Psoas muscle (tissue), 8 donors: Measurements from ENCODE around the gene NFIB. TPM values are rescaled to one million over a fixed set of nuclear protein-coding genes. Genes with fewer than 3 reads are reported as not detected.

Experiments
- ATAC-seq, 4 donors: fragments of 200-7000 bp; cut with Tn5 transposase; one replicate each; pipeline ENCODE4 v1.9.1; 2020; ENCODE audit warnings: moderate library complexity in 3 of 4, mild to moderate bottlenecking in 2 of 4
- DNase-seq, 2 donors: peaks; one replicate each; pipeline ENCODE4 v3.0.0-alpha.2; 2020
- H3K27ac ChIP-seq: fragments of 200-600 bp; one replicate; pipeline ENCODE4 v1.8.0; 2022
- H3K27me3 ChIP-seq, 3 donors: fragments of 200-600 bp in 1 of 3; one replicate each; pipeline versions ENCODE4 v1.6.1 to v1.8.0; 2013 to 2022; ENCODE audit warnings: low read length in 2 of 3, mild to moderate bottlenecking in 2 of 3, moderate library complexity in 1 of 3; ENCODE audit not compliant: insufficient read depth in 3 of 3
- H3K36me3 ChIP-seq, 2 donors: fragments of 200-600 bp in 1 of 2; one replicate each; pipeline versions ENCODE4 v1.6.1 to v1.8.0; 2013 to 2022; ENCODE audit warnings: low read depth in 1 of 2, mild to moderate bottlenecking in 1 of 2, moderate library complexity in 1 of 2; ENCODE audit not compliant: insufficient read depth in 1 of 2
- H3K4me1 ChIP-seq: fragments of 200-600 bp; one replicate; pipeline ENCODE4 v1.8.0; 2022
- H3K4me3 ChIP-seq: fragments of 200-600 bp; one replicate; pipeline ENCODE4 v1.8.0; 2022; ENCODE audit warnings: mild to moderate bottlenecking
- H3K9me3 ChIP-seq: fragments of 200-600 bp; one replicate; pipeline ENCODE4 v1.8.0; 2022
- WGBS, 3 donors: extraction: QIAGEN DNeasy Blood & Tissue Kit; methylation state at CpG; one replicate each; pipeline versions ENCODE4 v1.1.6 to v1.1.7; 2013; 5-methylcytosine and 5-hydroxymethylcytosine counted together
- intact Hi-C, 2 donors: fragments of 100-400 bp; cut with DNase I; formaldehyde crosslinking; loops; one replicate each; pipeline versions ENCODE4 v1.11.0 to v1.14.2; 2022
- polyA plus RNA-seq, 3 donors: library from polyadenylated mRNA; stranded (reverse); fragments of 200-250 nt; gene quantifications; one replicate each; pipeline ENCODE4 v1.2.3, GENCODE V29; 2013
- total RNA-seq, 4 donors: library from RNA; stranded (reverse); fragmentation: NEBNext Ultra II Directional in 2 of 4; extraction: Animal tissue kit (Norgen Biotek cat#: 25700) in 2 of 4; gene quantifications; one replicate each; pipeline versions ENCODE4 v1.2.1 to v1.2.4, GENCODE V29; 2021 to 2023
- TF ChIP-seq, protein P1 (sequence below): fragments of 200-600 bp; IDR thresholded peaks from one replicate; pipeline ENCODE4 v1.8.0; 2022; ENCODE audit warnings: antibody characterized with exemption
- donor health status: healthy with polysubstance abuse.
- donor health status: DM: no; HTN: no; CAD: no; lungs with moderate emphysema.
- donor health status: Bipolar disorder and iron deficiency.
- donor health status: healthy.
- donor health status: DM: yes; HTN: yes; CAD: no.
- donor health status: DM: no; HTN: no; CAD: no.
- donor health status: DM: no; HTN: no; CAD: no.
- donor health status: DM: yes; HTN: yes; CAD: no.

The NFIB gene
- total and polyA plus RNA-seq, 7 donors: 5.8 to 65.1 (median 35.0) TPM

DNA sequence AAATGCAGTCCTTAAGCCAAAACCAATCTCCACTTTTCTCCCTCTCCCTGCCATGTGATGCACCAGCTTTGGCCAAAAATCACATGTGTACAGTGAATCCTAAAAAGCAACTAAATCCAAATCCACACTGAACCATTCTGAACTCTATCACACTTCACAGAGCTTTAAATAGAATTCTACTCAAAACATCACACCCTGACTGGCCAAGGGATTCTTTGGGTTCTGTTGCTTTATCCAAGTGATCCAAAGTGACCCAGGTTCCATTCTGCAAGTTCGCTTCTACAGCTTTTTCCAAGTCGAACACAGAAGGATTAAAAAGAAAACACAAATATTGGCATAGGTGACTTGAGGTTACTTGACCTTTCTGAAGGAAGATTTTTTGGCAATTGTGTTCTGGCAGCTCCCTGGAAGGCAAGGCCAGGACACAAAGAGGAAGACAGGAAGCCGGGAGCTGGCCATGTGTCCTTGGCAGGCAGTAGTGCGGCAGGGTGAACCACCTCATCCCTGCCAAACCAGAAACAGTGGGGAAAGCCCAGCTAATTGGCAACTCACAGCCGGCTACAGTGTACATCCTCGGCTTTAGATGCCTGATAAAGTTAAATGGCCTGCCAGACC lies 115.0 kb downstream of the NFIB start:
- peak overlapping the region; percentile 30 for H3K4me3 ChIP-seq
- WGBS, 3 donors: 4 to 6% (median 6%) methylated on average over 6 of the region's 6 CpGs

GRCh38 chr9:14198047-14198840 lies 115.7 kb downstream of the NFIB start:
- DNase-seq (no peak), ATAC-seq (peak in 3 of 4 donors; percentile 30 to 54 (median 43))
- intact Hi-C loops: loop anchor here in 1 of 2 donors (10.0 kb wide), 1 partner anchor 53 kb away; no protein-coding TSS in a partner anchor
- 40 to 52% (median 42%) methylated on average over 11 of the region's 11 CpGs for WGBS, 3 donors
- Histone ChIP-seq H3K4me1 (peaks cover 57% of the 10 kb centered on the region), H3K9me3 (no peaks in the 10 kb centered on the region), H3K27me3 (no peaks in the 10 kb centered on the region), H3K27ac (peak overlapping the region; percentile 74), H3K36me3 (no peaks in the 10 kb centered on the region), H3K4me3 (peak overlapping the region; percentile 30)
- TF ChIP-seq, protein P1, sequence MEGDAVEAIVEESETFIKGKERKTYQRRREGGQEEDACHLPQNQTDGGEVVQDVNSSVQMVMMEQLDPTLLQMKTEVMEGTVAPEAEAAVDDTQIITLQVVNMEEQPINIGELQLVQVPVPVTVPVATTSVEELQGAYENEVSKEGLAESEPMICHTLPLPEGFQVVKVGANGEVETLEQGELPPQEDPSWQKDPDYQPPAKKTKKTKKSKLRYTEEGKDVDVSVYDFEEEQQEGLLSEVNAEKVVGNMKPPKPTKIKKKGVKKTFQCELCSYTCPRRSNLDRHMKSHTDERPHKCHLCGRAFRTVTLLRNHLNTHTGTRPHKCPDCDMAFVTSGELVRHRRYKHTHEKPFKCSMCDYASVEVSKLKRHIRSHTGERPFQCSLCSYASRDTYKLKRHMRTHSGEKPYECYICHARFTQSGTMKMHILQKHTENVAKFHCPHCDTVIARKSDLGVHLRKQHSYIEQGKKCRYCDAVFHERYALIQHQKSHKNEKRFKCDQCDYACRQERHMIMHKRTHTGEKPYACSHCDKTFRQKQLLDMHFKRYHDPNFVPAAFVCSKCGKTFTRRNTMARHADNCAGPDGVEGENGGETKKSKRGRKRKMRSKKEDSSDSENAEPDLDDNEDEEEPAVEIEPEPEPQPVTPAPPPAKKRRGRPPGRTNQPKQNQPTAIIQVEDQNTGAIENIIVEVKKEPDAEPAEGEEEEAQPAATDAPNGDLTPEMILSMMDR: no peak

More for the DNA sequence above, 115.0 kb downstream of the NFIB start:
- H3K27ac ChIP-seq: peak overlapping the region; percentile 74
- DNase-seq (peak; percentile 74 to 86), ATAC-seq (peak; percentile 79 to 94 (median 90))
- peaks cover 57% of the 10 kb centered on the region for H3K4me1 ChIP-seq
- no peaks in the 10 kb centered on the region for H3K27me3 ChIP-seq
- H3K9me3 ChIP-seq: no peaks in the 10 kb centered on the region
- intact Hi-C loops: loop anchor here in 1 of 2 donors (10.0 kb wide), 1 partner anchor 54 kb away; no protein-coding TSS in a partner anchor
- H3K36me3 ChIP-seq: no peaks in the 10 kb centered on the region
- TF ChIP-seq, protein P1: no peak

GRCh38 chr9:14197325-14197858 lies 116.5 kb downstream of the NFIB start:
- no peak overlapping the region for H3K27ac ChIP-seq
- WGBS, 3 donors: 79 to 83% (median 81%) methylated on average over 4 of the region's 4 CpGs
- intact Hi-C loops: loop anchor here in 1 of 2 donors (10.0 kb wide), 1 partner anchor 53 kb away; no protein-coding TSS in a partner anchor

DNA sequence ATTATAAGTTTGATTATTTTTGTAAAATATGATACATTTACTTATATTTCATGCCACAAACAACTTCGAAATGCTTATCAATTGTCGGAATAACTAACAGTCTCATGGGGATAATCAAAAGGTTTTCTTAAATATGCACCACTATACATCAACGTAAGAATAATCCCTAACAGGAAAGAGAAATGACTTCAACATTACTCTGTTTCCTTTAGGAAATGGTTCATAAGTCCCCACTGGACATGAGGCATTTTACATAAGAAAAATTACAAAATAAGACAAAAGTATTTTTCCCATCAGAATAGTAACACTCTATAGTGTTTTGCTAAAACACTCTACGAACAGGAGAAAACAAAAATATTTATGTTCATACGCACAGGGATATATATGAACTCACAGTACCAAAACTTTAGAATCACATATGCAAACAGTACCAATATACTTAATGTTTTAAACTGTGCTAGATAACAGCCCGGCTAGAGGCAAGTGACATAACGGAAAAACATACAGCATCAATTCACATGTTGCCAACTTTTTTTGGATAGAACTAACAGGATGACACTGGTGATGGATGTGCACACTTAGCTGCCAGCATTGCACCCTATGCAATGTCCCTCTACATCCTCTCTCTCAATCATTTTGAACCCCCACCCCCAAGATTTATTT lies 120.5 kb downstream of the NFIB start:
- TF ChIP-seq, protein P1: no peak
- H3K9me3 ChIP-seq: no peaks in the 10 kb centered on the region
- H3K27me3 ChIP-seq: no peaks in the 10 kb centered on the region
- 55 to 61% (median 59%) methylated on average over 7 of the region's 7 CpGs for WGBS, 3 donors
- H3K27ac ChIP-seq: no peak overlapping the region
- peaks cover 59% of the 10 kb centered on the region for H3K4me1 ChIP-seq
- intact Hi-C loops: loop anchor here in 1 of 2 donors (10.0 kb wide), 1 partner anchor 49 kb away; no protein-coding TSS in a partner anchor
- H3K4me3 ChIP-seq: no peak overlapping the region
- H3K36me3 ChIP-seq: no peaks in the 10 kb centered on the region
- DNase-seq: no peak
- ATAC-seq: no peak

More at GRCh38 chr9:14197325-14197858, 116.5 kb downstream of the NFIB start:
- DNase-seq (no peak), ATAC-seq (no peak)
- H3K9me3 ChIP-seq: no peaks in the 10 kb centered on the region
- TF ChIP-seq, protein P1: no peak
- no peaks in the 10 kb centered on the region for H3K27me3 ChIP-seq
- no peaks in the 10 kb centered on the region for H3K36me3 ChIP-seq
- H3K4me1 ChIP-seq: peaks cover 55% of the 10 kb centered on the region
- H3K4me3 ChIP-seq: no peak overlapping the region
